GM12878 (cell line): ENCODE results near the gene ADAMTSL3. TPM values are rescaled to one million over a fixed set of nuclear protein-coding genes. Genes with fewer than 3 reads are reported as not detected.

Experiments used
- ATAC-seq: fragments of 200-7000 bp; cut with Tn5 transposase; 3 replicates; pipeline ENCODE4 v1.9.1; 2020; ENCODE audit warnings: mild to moderate bottlenecking, moderate library complexity
- BruUV-seq: library from RNA; stranded (reverse); fragments of 400-500 nt; replicated peaks from 2 replicates; lab custom pipeline; 2021; lab: Mats Ljungman, UMichigan
- CTCF ChIA-PET: fragments of 300-600 bp; sonication (Branson Sonifier 250); formaldehyde crosslinking; extraction: SDS; loops from one replicate; lab custom pipeline; 2021; ENCODE audit warnings: inconsistent platforms; lab: Yijun Ruan, JAX
- POLR2A ChIA-PET: fragments of 350-600 bp; formaldehyde crosslinking; extraction: SDS; loops from one replicate; lab custom pipeline; 2021; ENCODE audit warnings: inconsistent platforms; lab: Charles Lee
- RAD21 ChIA-PET: fragments of 300-600 bp; sonication (Branson Sonifier 250); formaldehyde crosslinking; loops from one replicate; lab custom pipeline; 2023; ENCODE audit warnings: antibody characterized with exemption; ENCODE audit not compliant: unreplicated experiment; lab: Charles Lee
- SMC1A ChIA-PET: fragments of 300-600 bp; sonication (Branson Sonifier 250); formaldehyde crosslinking; loops from one replicate; lab custom pipeline; 2023; ENCODE audit not compliant: unreplicated experiment, uncharacterized antibody; lab: Charles Lee
- DNase-seq: peaks from one replicate; pipeline ENCODE4 v3.0.0-alpha.2; 2011; ENCODE audit warnings: low read depth, low spot score
- FAIRE-seq: peaks from 3 replicates; lab custom pipeline; 2011; peaks lifted over from hg19 to GRCh38; lab: Jason Lieb, UNC
- H2AFZ ChIP-seq: 2 replicates; pipeline ENCODE4 v1.6.0; 2011; ENCODE audit warnings: low read depth, low read length, control low read depth; ENCODE audit not compliant: control insufficient read depth
- H3K27ac ChIP-seq: 2 replicates; pipeline ENCODE4 v1.5.1; 2011; ENCODE audit warnings: control low read depth; ENCODE audit not compliant: control insufficient read depth, insufficient read depth
- H3K27me3 ChIP-seq, 2 experiments: replicated peaks in 1 of 2; 2 replicates each; pipeline versions ENCODE4 v1.6.0 to v1.6.1; 2011; ENCODE audit warnings: low read length in 1 of 2; ENCODE audit not compliant: control insufficient read depth in 2 of 2, insufficient read depth in 2 of 2
- H3K36me3 ChIP-seq, 2 experiments: 2 replicates each; pipeline ENCODE4 v1.5.1; 2011; ENCODE audit warnings: low read length in 1 of 2; ENCODE audit not compliant: control insufficient read depth in 2 of 2, insufficient read depth in 2 of 2
- H3K4me1 ChIP-seq: 2 replicates; pipeline ENCODE4 v1.6.1; 2011; ENCODE audit warnings: mild to moderate bottlenecking, low read length, moderate library complexity, mixed read lengths; ENCODE audit not compliant: control insufficient read depth, insufficient read depth
- H3K4me2 ChIP-seq: 2 replicates; pipeline ENCODE4 v1.6.0; 2011; ENCODE audit warnings: control low read depth; ENCODE audit not compliant: control insufficient read depth, insufficient read depth
- H3K4me3 ChIP-seq: fragments of 200-600 bp; sonication (generic); 2 replicates; pipeline ENCODE4 v1.5.1; 2016
- H3K79me2 ChIP-seq: 2 replicates; pipeline ENCODE4 v1.6.0; 2011; ENCODE audit warnings: low read length; ENCODE audit not compliant: control insufficient read depth, insufficient read depth
- H3K9ac ChIP-seq: 2 replicates; pipeline ENCODE4 v1.8.0; 2011; ENCODE audit warnings: low read length, control low read depth, mixed read lengths; ENCODE audit not compliant: control insufficient read depth, insufficient read depth
- H3K9me3 ChIP-seq: replicated peaks from 3 replicates; pipeline ENCODE4 v1.5.1; 2011; ENCODE audit warnings: mild to moderate bottlenecking, low read length; ENCODE audit not compliant: control insufficient read depth, insufficient read depth
- H4K20me1 ChIP-seq: 2 replicates; pipeline ENCODE4 v1.6.0; 2011; ENCODE audit not compliant: control insufficient read depth, insufficient read depth
- ATF2 ChIP-seq: IDR thresholded peaks from 2 replicates; pipeline ENCODE4 v1.6.1; 2012; ENCODE audit warnings: low read length, inconsistent platforms
- CBX3 ChIP-seq: fragments of 200-600 bp; sonication (generic); IDR thresholded peaks from 2 replicates; pipeline ENCODE4 v1.6.1; 2016; ENCODE audit warnings: low read depth, borderline replicate concordance
- JUNB ChIP-seq: IDR thresholded peaks from 2 replicates; pipeline ENCODE4 v1.6.1; 2016; ENCODE audit warnings: antibody characterized with exemption, mild to moderate bottlenecking
- PML ChIP-seq: IDR thresholded peaks from 2 replicates; pipeline ENCODE4 v1.6.1; 2012; ENCODE audit warnings: low read length, inconsistent platforms
- PRDM15 ChIP-seq: fragments of 450-650 bp; formaldehyde crosslinking; IDR thresholded peaks from 2 replicates; pipeline ENCODE4 v1.4.0; 2020; ENCODE audit warnings: mild to moderate bottlenecking, moderate library complexity
- SIN3A ChIP-seq: IDR thresholded peaks from 2 replicates; pipeline ENCODE4 v1.6.1; 2012; ENCODE audit warnings: low read depth, low read length, improper control_type of control experiment
- SUZ12 ChIP-seq: fragments of 200-600 bp; sonication (generic); IDR thresholded peaks from one replicate; pipeline ENCODE4 v1.6.1; 2018; ENCODE audit warnings: antibody characterized with exemption, mild to moderate bottlenecking; ENCODE audit not compliant: unreplicated experiment
- WGBS: methylation state at CpG from one replicate; pipeline ENCODE4 v1.1.6; 2016; ENCODE audit warnings: low lambda C conversion rate; ENCODE audit not compliant: insufficient replicate concordance, insufficient coverage; ENCODE audit errors: missing lambda C conversion rate; 5-methylcytosine and 5-hydroxymethylcytosine counted together
- in situ Hi-C: fragments of 300-500 bp; cut with MboI; formaldehyde crosslinking; loops from 9 replicates; pipeline ENCODE4 v1.14.3; 2018; ENCODE audit warnings: mixed read lengths
- intact Hi-C: fragments of 100-400 bp; cut with micrococcal nuclease; formaldehyde crosslinking; loops from one replicate; pipeline ENCODE4 v1.14.2; 2022; ENCODE audit not compliant: unreplicated experiment
- polyA plus RNA-seq, 11 experiments: library from polyadenylated mRNA; depleted of rRNA in 4 of 11; unstranded in 6 of 11; stranded (reverse) in 5 of 11; fragments of >200 nt; fragmentation: Nextera tagmentation in 4 of 11; fragmentation: Illumina TruSeq in 1 of 11; extraction: Ambion mirVana in 4 of 11; extraction: Trizol in 1 of 11; gene quantifications; 1 replicate in 1 of 11; 2 replicates in 10 of 11; pipeline versions ENCODE4 v1.2.1 to v1.2.3, GENCODE V29; 2011 to 2016; ENCODE audit warnings: inconsistent platforms in 2 of 11, missing spikeins in 2 of 11, low read depth in 1 of 11
- total RNA-seq, 4 experiments: library from RNA; depleted of rRNA in 3 of 4; stranded (reverse); fragments of >200 nt in 3 of 4; fragmentation: Illumina TruSeq in 1 of 4; extraction: Trizol in 1 of 4; gene quantifications; 2 replicates each; pipeline versions ENCODE4 v1.2.1 to v1.2.3, GENCODE V29; 2013 to 2021
- TF ChIP-seq, protein P1 (sequence below): fragments of 450-650 bp; IDR thresholded peaks from 2 replicates; pipeline ENCODE4 v1.6.1; 2017; ENCODE audit warnings: low read depth, mild to moderate bottlenecking, moderate library complexity

ADAMTSL3 gene
- total and polyA plus RNA-seq, 10 of the 15 experiments (the other 5 are each of a cell fraction or from before 2014, with no cell fraction given): 0.01 to 0.28 (median 0.13) TPM

DNA sequence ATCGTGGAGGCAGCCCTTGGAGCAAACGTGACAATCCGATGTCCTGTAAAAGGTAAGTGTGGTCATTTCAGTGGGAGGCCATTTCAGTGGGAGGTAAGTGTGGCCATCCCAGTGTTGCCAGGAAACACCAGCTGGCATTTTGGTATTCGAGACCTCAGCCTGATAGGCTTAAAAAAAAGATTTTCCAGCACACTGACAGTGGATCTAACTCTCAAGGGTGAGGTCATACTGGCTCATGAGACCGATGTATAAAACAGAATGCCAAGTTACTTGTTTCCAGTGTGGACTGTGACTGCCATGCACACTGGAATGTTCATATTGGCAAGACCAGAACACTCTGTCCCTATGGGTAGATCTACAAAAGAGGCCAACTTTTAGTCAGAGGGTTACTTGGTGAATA lies 337.2 kb downstream of the ADAMTSL3 start:
- BruUV-seq: no TSS peak
- 92% methylated on average over 5 of the region's 5 CpGs for WGBS
- ATAC-seq: no peak

More for the DNA sequence above, 337.2 kb downstream of the ADAMTSL3 start:
- Histone ChIP-seq H3K9ac (no peak overlapping the region; the same call in 1 of the 2 replicates), H3K36me3 (no peaks in the 10 kb centered on the region), H2AFZ (peak overlapping the region; percentile 61), H3K79me2 (no peaks in the 10 kb centered on the region), H3K4me3 (no peak overlapping the region), H4K20me1 (no peaks in the 10 kb centered on the region), H3K4me2 (peak overlapping the region; percentile 68), H3K27ac (peak overlapping the region; percentile 77), H3K4me1 (peaks cover 31% of the 10 kb centered on the region), H3K9me3 (no peaks in the 10 kb centered on the region), H3K27me3 (no peaks in the 10 kb centered on the region)
- RAD21 ChIA-PET: no interaction called here
- POLR2A ChIA-PET: no interaction called here
- CTCF ChIA-PET: interaction anchor here (1.1 to 5.0 kb wide), 2 partner anchors 18 to 44 kb away, joined by 3 to 29 read pairs; no protein-coding TSS in a partner anchor
- DNase-seq: no peak
- peak; percentile 75 for FAIRE-seq
- in situ Hi-C loops (no loop called here), intact Hi-C loops (loop anchor here (5.0 to 10.0 kb wide), 2 partner anchors 64 to 256 kb away; no protein-coding TSS in a partner anchor)
- TF ChIP-seq PML (no peak), PRDM15 (CRISPR knock-in tag) (no peak), CBX3 (no peak), ATF2 (no peak), SUZ12 (no peak), JUNB (no peak), SIN3A (no peak)
- TF ChIP-seq, protein P1, sequence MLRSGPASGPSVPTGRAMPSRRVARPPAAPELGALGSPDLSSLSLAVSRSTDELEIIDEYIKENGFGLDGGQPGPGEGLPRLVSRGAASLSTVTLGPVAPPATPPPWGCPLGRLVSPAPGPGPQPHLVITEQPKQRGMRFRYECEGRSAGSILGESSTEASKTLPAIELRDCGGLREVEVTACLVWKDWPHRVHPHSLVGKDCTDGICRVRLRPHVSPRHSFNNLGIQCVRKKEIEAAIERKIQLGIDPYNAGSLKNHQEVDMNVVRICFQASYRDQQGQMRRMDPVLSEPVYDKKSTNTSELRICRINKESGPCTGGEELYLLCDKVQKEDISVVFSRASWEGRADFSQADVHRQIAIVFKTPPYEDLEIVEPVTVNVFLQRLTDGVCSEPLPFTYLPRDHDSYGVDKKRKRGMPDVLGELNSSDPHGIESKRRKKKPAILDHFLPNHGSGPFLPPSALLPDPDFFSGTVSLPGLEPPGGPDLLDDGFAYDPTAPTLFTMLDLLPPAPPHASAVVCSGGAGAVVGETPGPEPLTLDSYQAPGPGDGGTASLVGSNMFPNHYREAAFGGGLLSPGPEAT: no peak
- SMC1A ChIA-PET: interaction anchor here (1.2 to 2.1 kb wide), 2 partner anchors 15 to 333 kb away, joined by 3 to 6 read pairs; no protein-coding TSS in a partner anchor
